HCT116 (cell line): Measurements from ENCODE around the gene OR6C3. TPM values are rescaled to one million over a fixed set of nuclear protein-coding genes. Genes with fewer than 3 reads are reported as not detected.
"Not testable (repeated sequence)": the region's sequence is repeated elsewhere in the genome, so short reads cannot be mapped to it uniquely, and the experiment has no call there.

Experiments
- ATAC-seq: fragments of 200-7000 bp; cut with Tn5 transposase; 2 replicates; pipeline ENCODE4 v1.9.1; 2020; ENCODE audit warnings: mild to moderate bottlenecking, moderate library complexity
- BruUV-seq: library from RNA; stranded (reverse); fragments of 400-500 nt; replicated peaks from 2 replicates; lab custom pipeline; 2021; lab: Mats Ljungman, UMichigan
- CTCF ChIA-PET: fragments of 300-600 bp; sonication (Branson Sonifier 250); formaldehyde crosslinking; loops from one replicate; lab custom pipeline; 2021; ENCODE audit warnings: antibody characterized with exemption; lab: Charles Lee
- POLR2A ChIA-PET: fragments of 300-600, 350-600 bp; sonication (Branson Sonifier 250); formaldehyde crosslinking; loops from one replicate; lab custom pipeline; 2021; ENCODE audit warnings: antibody characterized with exemption; lab: Charles Lee
- RAD21 ChIA-PET, 2 experiments: fragments of 300-600 bp; sonication (Branson Sonifier 250); formaldehyde crosslinking; loops; one replicate each; lab custom pipeline; 2023; ENCODE audit warnings: low total read pairs in 2 of 2; ENCODE audit not compliant: uncharacterized antibody in 2 of 2, unreplicated experiment in 2 of 2, low non-redundant PET in 1 of 2; lab: Charles Lee
- DNase-seq: peaks from one replicate; pipeline ENCODE4 v3.0.0-alpha.2; 2010; ENCODE audit warnings: low read depth, low spot score
- H2AFZ ChIP-seq: fragments of 200-600 bp; shearing (Covaris generic), sonication (generic); 2 replicates; pipeline ENCODE4 v1.6.1; 2017; ENCODE audit warnings: low read depth, mixed run types, mixed read lengths, antibody characterized with exemption, low read length; ENCODE audit not compliant: poor library complexity, severe bottlenecking
- H3K27ac ChIP-seq: 2 replicates; pipeline ENCODE4 v1.5.1; 2012; ENCODE audit warnings: low read depth, low read length
- H3K27me3 ChIP-seq: fragments of 200-600 bp; sonication (generic); 2 replicates; pipeline ENCODE4 v1.6.1; 2016; ENCODE audit warnings: mixed run types, low read length, mixed read lengths; ENCODE audit not compliant: insufficient read depth
- H3K36me3 ChIP-seq, 2 experiments: fragments of 200-500 bp in 1 of 2; fragments of 200-600 bp in 1 of 2; sonication (Bioruptor generic) in 1 of 2; sonication (generic) in 1 of 2; 2 replicates each; pipeline versions ENCODE4 v1.5.1 to v1.6.1; 2014 to 2016; ENCODE audit warnings: low read length in 2 of 2, inconsistent platforms in 1 of 2, mixed read lengths in 1 of 2, mixed run types in 1 of 2; ENCODE audit not compliant: insufficient read depth in 2 of 2, control insufficient read depth in 1 of 2
- H3K4me1 ChIP-seq, 2 experiments: fragments of 200-600 bp in 1 of 2; sonication (generic) in 1 of 2; 2 replicates each; pipeline versions ENCODE4 v1.5.1 to v1.6.1; 2012 to 2017; ENCODE audit warnings: low read length in 2 of 2, inconsistent platforms in 1 of 2, mild to moderate bottlenecking in 1 of 2, mixed read lengths in 1 of 2, mixed run types in 1 of 2, moderate library complexity in 1 of 2; ENCODE audit not compliant: insufficient read depth in 2 of 2, control insufficient read depth in 1 of 2
- H3K4me2 ChIP-seq: fragments of 200-600 bp; sonication (generic); 2 replicates; pipeline ENCODE4 v1.6.1; 2017; ENCODE audit warnings: mixed run types, low read length, mixed read lengths
- H3K4me3 ChIP-seq, 2 experiments: fragments of 200-600 bp in 1 of 2; sonication (generic) in 1 of 2; replicated peaks in 1 of 2; 2 replicates each; pipeline ENCODE4 v1.5.1; 2011 to 2016; ENCODE audit warnings: low read length in 2 of 2, control low read depth in 1 of 2, low read depth in 1 of 2, mild to moderate bottlenecking in 1 of 2, mixed read lengths in 1 of 2, mixed run types in 1 of 2
- H3K79me2 ChIP-seq: fragments of 200-600 bp; sonication (generic); 2 replicates; pipeline ENCODE4 v1.6.1; 2017; ENCODE audit warnings: mild to moderate bottlenecking, mixed run types, low read length, moderate library complexity, mixed read lengths; ENCODE audit not compliant: insufficient read depth
- H3K9ac ChIP-seq: fragments of 200-600 bp; sonication (generic); 2 replicates; pipeline ENCODE4 v1.6.1; 2016; ENCODE audit warnings: low read length, mixed read lengths
- H3K9me2 ChIP-seq: fragments of 200-600 bp; sonication (generic), shearing (Covaris generic); 2 replicates; pipeline ENCODE4 v1.6.1; 2017; ENCODE audit warnings: mixed run types, mild to moderate bottlenecking, moderate library complexity; ENCODE audit not compliant: insufficient read depth
- H3K9me3 ChIP-seq, 2 experiments: fragments of 200-500 bp in 1 of 2; fragments of 200-600 bp in 1 of 2; sonication (Bioruptor generic) in 1 of 2; sonication (generic) in 1 of 2; 2 replicates each; pipeline ENCODE4 v1.6.1; 2014 to 2017; ENCODE audit warnings: low read length in 2 of 2, mixed read lengths in 2 of 2, inconsistent platforms in 1 of 2, low read depth in 1 of 2, mild to moderate bottlenecking in 1 of 2, mixed run types in 1 of 2, moderate library complexity in 1 of 2; ENCODE audit not compliant: control insufficient read depth in 1 of 2, insufficient read depth in 1 of 2
- H4K20me1 ChIP-seq: fragments of 200-600 bp; sonication (generic), shearing (Covaris generic); 2 replicates; pipeline ENCODE4 v1.6.1; 2017; ENCODE audit warnings: mixed run types, mild to moderate bottlenecking, moderate library complexity; ENCODE audit not compliant: insufficient read depth
- ATF3 ChIP-seq: IDR thresholded peaks from 2 replicates; pipeline ENCODE4 v1.6.1; 2012
- CEBPB ChIP-seq: IDR thresholded peaks from 2 replicates; pipeline ENCODE4 v1.6.1; 2012; ENCODE audit warnings: low read depth
- CTCF ChIP-seq, 3 experiments: fragments of 200-600 bp in 1 of 3; sonication (generic) in 1 of 3; IDR thresholded peaks in 2 of 3; conservative IDR thresholded peaks in 1 of 3; 2 replicates each; pipeline ENCODE4 v1.5.1; 2012 to 2017; ENCODE audit warnings: low read depth in 2 of 3, low read length in 2 of 3, antibody characterized with exemption in 1 of 3, borderline replicate concordance in 1 of 3, control low read depth in 1 of 3, mild to moderate bottlenecking in 1 of 3, mixed read lengths in 1 of 3, mixed run types in 1 of 3, moderate library complexity in 1 of 3; ENCODE audit not compliant: insufficient read depth in 1 of 3
- ELF1 ChIP-seq: IDR thresholded peaks from 2 replicates; pipeline ENCODE4 v1.6.1; 2012; ENCODE audit warnings: low read depth, borderline replicate concordance
- EZH2 ChIP-seq: fragments of 200-600 bp; sonication (generic); IDR thresholded peaks from 2 replicates; pipeline ENCODE4 v1.6.1; 2017; ENCODE audit warnings: antibody characterized with exemption, mixed run types
- FOSL1 ChIP-seq: IDR thresholded peaks from 2 replicates; pipeline ENCODE4 v1.6.1; 2012; ENCODE audit warnings: low read depth
- POLR2AphosphoS5 ChIP-seq: IDR thresholded peaks from 2 replicates; pipeline ENCODE4 v1.6.1; 2011; ENCODE audit warnings: mild to moderate bottlenecking, low read depth, low read length, moderate library complexity
- RAD21 ChIP-seq: IDR thresholded peaks from 2 replicates; pipeline ENCODE4 v1.6.1; 2012; ENCODE audit warnings: low read depth, mild to moderate bottlenecking
- REST ChIP-seq: IDR thresholded peaks from 2 replicates; pipeline ENCODE4 v1.6.1; 2012; ENCODE audit warnings: low read depth
- ZFX ChIP-seq: fragments of 450-650 bp; IDR thresholded peaks from 2 replicates; pipeline ENCODE4 v1.6.1; 2017
- intact Hi-C: fragments of 100-400 bp; cut with micrococcal nuclease; formaldehyde crosslinking; loops from 2 replicates; pipeline ENCODE4 v1.10.0; 2022
- total RNA-seq: library from RNA; stranded (reverse); gene quantifications from one replicate; pipeline ENCODE4 v1.2.1, GENCODE V29; 2021; ENCODE audit not compliant: unreplicated experiment

OR6C3 gene
- total RNA-seq, 1 experiment from 2014 or later, result not detected

GRCh38 chr12:55325801-55326200, 4.7 kb upstream of the OR6C3 start:
- H3K9me2 ChIP-seq, H3K36me3 ChIP-seq, H3K4me1 ChIP-seq, POLR2A ChIA-PET, H3K4me2 ChIP-seq, H3K27ac ChIP-seq, ATAC-seq, H4K20me1 ChIP-seq, H3K79me2 ChIP-seq, DNase-seq, CTCF ChIA-PET, H2AFZ ChIP-seq, H3K27me3 ChIP-seq, intact Hi-C loops, H3K4me3 ChIP-seq, H3K9ac ChIP-seq, H3K9me3 ChIP-seq, RAD21 ChIA-PET, BruUV-seq: not testable (repeated sequence)

- H3K36me3 ChIP-seq, result no peaks in the 10 kb centered on the region
- BruUV-seq, result no TSS peak
- ChIA-PET RAD21 (no interaction called here), POLR2A (no interaction called here), CTCF (no interaction called here)
- H3K79me2 ChIP-seq, result no peaks in the 10 kb centered on the region
- DNase-seq (no peak), ATAC-seq (no peak)
- H3K9me3 ChIP-seq, result no peaks in the 10 kb centered on the region
- H4K20me1 ChIP-seq, result no peaks in the 10 kb centered on the region
- intact Hi-C loops, result no loop called here
- peaks cover 25% of the 10 kb centered on the region for H3K27me3 ChIP-seq
- no peak overlapping the region for H3K4me3 ChIP-seq
- H3K4me2 ChIP-seq, result no peak overlapping the region
- H2AFZ ChIP-seq, result no peak overlapping the region
- TF ChIP-seq RAD21 (no peak), CTCF (IDR thresholded peaks at IDR 0.05 in 2 of 3, conservative IDR thresholded peaks at IDR 0.05 in 1 of 3; ENCODE audit: borderline replicate concordance in 1 of 3, insufficient read depth in 1 of 3, low read depth in 2 of 3, low read length in 2 of 3) (no peak), CEBPB (no peak), REST (no peak), ATF3 (no peak), POLR2AphosphoS5 (no peak), ZFX (no peak), EZH2 (no peak), ELF1 (no peak), FOSL1 (no peak)
- no peak overlapping the region for H3K27ac ChIP-seq
- H3K9ac ChIP-seq, result no peak overlapping the region
- no peaks in the 10 kb centered on the region for H3K9me2 ChIP-seq
- no peaks in the 10 kb centered on the region for H3K4me1 ChIP-seq
Observed at GRCh38 chr12:55336002-55336401, 5.5 kb downstream of the OR6C3 start.
